PFSK-1 (cell line): ENCODE measurements around the gene PLP1.

ENCODE experiments used
- FOXP2 ChIP-seq: optimal IDR thresholded peaks from 2 replicates; pipeline ENCODE3; 2011; ENCODE audit warnings: borderline replicate concordance, control low read depth, inconsistent platforms; ENCODE audit not compliant: insufficient read depth; ENCODE audit errors: extremely low read length, extremely low read depth
- POLR2AphosphoS5 ChIP-seq: IDR thresholded peaks from 2 replicates; pipeline ENCODE4 v1.6.1; 2012; ENCODE audit warnings: low read depth, mild to moderate bottlenecking, control low read depth, low read length, moderate library complexity
- SIN3A ChIP-seq: IDR thresholded peaks from 2 replicates; pipeline ENCODE4 v1.6.1; 2012; ENCODE audit warnings: mild to moderate bottlenecking, low read length, moderate library complexity, borderline replicate concordance; ENCODE audit not compliant: insufficient read depth
- TAF1 ChIP-seq: IDR thresholded peaks from 2 replicates; pipeline ENCODE4 v1.6.1; 2012; ENCODE audit warnings: low read length, control low read depth, borderline replicate concordance; ENCODE audit not compliant: insufficient read depth
- TF ChIP-seq, protein P1 (sequence below), 2 experiments: IDR thresholded peaks; 2 replicates each; pipeline versions ENCODE4 v1.6.1 to v1.8.0; 2011 to 2012; ENCODE audit warnings: low read depth in 2 of 2, low read length in 2 of 2, control low read depth in 1 of 2, inconsistent platforms in 1 of 2, mild to moderate bottlenecking in 1 of 2, moderate library complexity in 1 of 2; ENCODE audit not compliant: insufficient read depth in 1 of 2

DNA sequence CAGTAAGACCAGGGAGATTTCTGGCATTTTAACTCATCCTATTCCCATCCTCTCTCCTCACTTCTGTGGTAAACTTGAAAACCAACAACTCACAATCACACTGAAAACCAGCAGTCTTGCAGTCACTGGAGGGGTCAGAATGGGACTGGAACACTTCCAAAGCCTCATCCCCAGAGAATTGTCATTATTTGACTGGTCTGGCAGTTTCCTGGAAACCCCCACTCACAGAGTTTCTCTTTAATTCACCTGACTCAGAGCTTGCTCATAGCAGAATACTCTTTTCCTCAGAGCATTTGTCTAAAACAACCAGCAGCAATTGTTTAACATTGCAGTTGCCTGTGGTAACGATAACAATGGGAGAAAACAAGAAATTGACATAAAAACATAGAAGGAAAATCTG is 62.8 kb downstream of the PLP1 start:
- TF ChIP-seq POLR2AphosphoS5, result no peak
- TF ChIP-seq, protein P1, sequence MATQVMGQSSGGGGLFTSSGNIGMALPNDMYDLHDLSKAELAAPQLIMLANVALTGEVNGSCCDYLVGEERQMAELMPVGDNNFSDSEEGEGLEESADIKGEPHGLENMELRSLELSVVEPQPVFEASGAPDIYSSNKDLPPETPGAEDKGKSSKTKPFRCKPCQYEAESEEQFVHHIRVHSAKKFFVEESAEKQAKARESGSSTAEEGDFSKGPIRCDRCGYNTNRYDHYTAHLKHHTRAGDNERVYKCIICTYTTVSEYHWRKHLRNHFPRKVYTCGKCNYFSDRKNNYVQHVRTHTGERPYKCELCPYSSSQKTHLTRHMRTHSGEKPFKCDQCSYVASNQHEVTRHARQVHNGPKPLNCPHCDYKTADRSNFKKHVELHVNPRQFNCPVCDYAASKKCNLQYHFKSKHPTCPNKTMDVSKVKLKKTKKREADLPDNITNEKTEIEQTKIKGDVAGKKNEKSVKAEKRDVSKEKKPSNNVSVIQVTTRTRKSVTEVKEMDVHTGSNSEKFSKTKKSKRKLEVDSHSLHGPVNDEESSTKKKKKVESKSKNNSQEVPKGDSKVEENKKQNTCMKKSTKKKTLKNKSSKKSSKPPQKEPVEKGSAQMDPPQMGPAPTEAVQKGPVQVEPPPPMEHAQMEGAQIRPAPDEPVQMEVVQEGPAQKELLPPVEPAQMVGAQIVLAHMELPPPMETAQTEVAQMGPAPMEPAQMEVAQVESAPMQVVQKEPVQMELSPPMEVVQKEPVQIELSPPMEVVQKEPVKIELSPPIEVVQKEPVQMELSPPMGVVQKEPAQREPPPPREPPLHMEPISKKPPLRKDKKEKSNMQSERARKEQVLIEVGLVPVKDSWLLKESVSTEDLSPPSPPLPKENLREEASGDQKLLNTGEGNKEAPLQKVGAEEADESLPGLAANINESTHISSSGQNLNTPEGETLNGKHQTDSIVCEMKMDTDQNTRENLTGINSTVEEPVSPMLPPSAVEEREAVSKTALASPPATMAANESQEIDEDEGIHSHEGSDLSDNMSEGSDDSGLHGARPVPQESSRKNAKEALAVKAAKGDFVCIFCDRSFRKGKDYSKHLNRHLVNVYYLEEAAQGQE (IDR thresholded peaks at IDR 0.05; ENCODE audit: insufficient read depth in 1 of 2, low read depth in 2 of 2, low read length in 2 of 2), result no peak
- TF ChIP-seq SIN3A, result no peak
- TF ChIP-seq TAF1, result no peak
- TF ChIP-seq FOXP2, result no peak
